Neutrophil (primary cell): ENCODE measurements around the gene LYSMD3.

Source experiments
- H3K27ac ChIP-seq: fragments of 200-600 bp; sonication (generic); 2 replicates; pipeline ENCODE4 v1.5.1; 2016; ENCODE audit warnings: mild to moderate bottlenecking, moderate library complexity
- H3K27me3 ChIP-seq: fragments of 200-600 bp; sonication (generic); 2 replicates; pipeline ENCODE4 v1.6.0; 2016; ENCODE audit warnings: mild to moderate bottlenecking
- H3K36me3 ChIP-seq: fragments of 200-600 bp; sonication (generic); 2 replicates; pipeline ENCODE4 v1.5.1; 2017
- H3K4me1 ChIP-seq, 2 experiments: fragments of 200-600 bp in 1 of 2; sonication (generic) in 1 of 2; 1 replicate in 1 of 2; 2 replicates in 1 of 2; pipeline versions ENCODE4 v1.5.1 to v1.6.1; 2013 to 2016; ENCODE audit warnings: low read depth in 1 of 2, low read length in 1 of 2, mild to moderate bottlenecking in 1 of 2, moderate library complexity in 1 of 2; ENCODE audit not compliant: control insufficient read depth in 1 of 2, insufficient read depth in 1 of 2
- H3K4me3 ChIP-seq, 2 experiments: fragments of 200-600 bp in 1 of 2; sonication (generic) in 1 of 2; 1 replicate in 1 of 2; 2 replicates in 1 of 2; pipeline ENCODE4 v1.5.1; 2013 to 2016; ENCODE audit warnings: low read depth in 1 of 2, low read length in 1 of 2, mild to moderate bottlenecking in 1 of 2, moderate library complexity in 1 of 2
- H3K9me3 ChIP-seq: fragments of 200-600 bp; sonication (generic); 2 replicates; pipeline ENCODE4 v1.5.1; 2016
- CTCF ChIP-seq: fragments of 200-600 bp; sonication (generic); IDR thresholded peaks from 2 replicates; pipeline ENCODE4 v1.5.1; 2016; ENCODE audit warnings: antibody characterized with exemption

LYSMD3 gene

GRCh38 chr5:90553711-90554110, 24.3 kb upstream of the LYSMD3 start:
- Histone ChIP-seq H3K4me3 (no peak overlapping the region), H3K27ac (no peak overlapping the region), H3K9me3 (no peaks in the 10 kb centered on the region), H3K27me3 (peaks cover 67% of the 10 kb centered on the region), H3K36me3 (no peaks in the 10 kb centered on the region), H3K4me1 (peaks cover 0 to 4% of the 10 kb centered on the region in 2 experiments)
- TF ChIP-seq CTCF = no peak

GRCh38 chr5:90551376-90551775, 22.0 kb upstream of the LYSMD3 start:
- Histone ChIP-seq H3K4me3 (no peak overlapping the region), H3K4me1 (no peaks in the 10 kb centered on the region), H3K36me3 (no peaks in the 10 kb centered on the region), H3K27ac (no peak overlapping the region), H3K9me3 (no peaks in the 10 kb centered on the region), H3K27me3 (peaks cover 44% of the 10 kb centered on the region)
- TF ChIP-seq CTCF = no peak

DNA sequence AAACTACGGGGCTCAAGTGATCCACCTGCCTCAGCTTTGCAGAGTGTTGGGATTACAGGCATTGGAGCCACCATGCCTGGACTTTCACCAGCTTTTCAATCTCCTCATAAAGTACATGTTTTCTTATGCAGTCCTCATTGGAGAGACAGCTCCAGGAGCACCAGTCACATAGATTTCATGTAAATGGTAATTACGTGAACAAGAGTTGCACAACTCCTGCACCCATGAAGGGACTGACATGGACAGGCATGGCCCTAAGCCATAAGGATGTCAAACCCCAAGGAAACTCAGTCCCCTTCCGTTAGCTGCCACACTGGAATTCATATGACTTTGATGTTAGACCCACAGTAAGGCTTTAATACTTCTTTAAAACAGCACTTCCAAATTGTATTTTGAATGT, 21.6 kb upstream of the LYSMD3 start:
- no peak for TF ChIP-seq CTCF
- Histone ChIP-seq H3K27ac (no peak overlapping the region), H3K9me3 (no peaks in the 10 kb centered on the region), H3K4me3 (no peak overlapping the region), H3K36me3 (no peaks in the 10 kb centered on the region), H3K27me3 (peaks cover 40% of the 10 kb centered on the region), H3K4me1 (no peaks in the 10 kb centered on the region)

DNA sequence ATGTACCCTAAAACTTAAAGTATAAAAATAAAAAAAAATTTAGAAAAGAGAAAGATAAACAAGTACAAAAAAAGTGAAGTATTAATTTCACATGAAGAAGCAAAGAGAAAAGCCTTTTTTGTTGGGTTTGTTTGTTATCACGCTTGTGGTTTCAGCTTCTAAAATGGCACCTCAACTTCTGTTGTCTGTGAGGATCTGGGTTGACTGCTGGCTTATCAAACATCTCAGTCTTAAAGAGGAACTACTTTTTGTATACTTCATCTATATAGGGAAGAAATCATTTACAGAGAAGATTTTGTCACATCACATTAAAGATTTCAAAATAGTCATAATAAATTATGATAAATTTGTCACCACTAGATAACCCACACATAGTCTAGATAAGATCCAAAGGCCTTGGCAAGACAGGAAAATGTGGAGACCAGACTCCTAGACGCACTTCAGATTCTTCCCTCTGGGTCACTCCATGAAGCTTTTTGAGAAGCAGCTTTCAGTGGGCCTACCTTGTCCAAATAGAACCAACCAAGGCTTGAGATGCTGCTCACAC, 20.4 kb upstream of the LYSMD3 start:
- H3K36me3 ChIP-seq = no peaks in the 10 kb centered on the region
- no peak for TF ChIP-seq CTCF

DNA sequence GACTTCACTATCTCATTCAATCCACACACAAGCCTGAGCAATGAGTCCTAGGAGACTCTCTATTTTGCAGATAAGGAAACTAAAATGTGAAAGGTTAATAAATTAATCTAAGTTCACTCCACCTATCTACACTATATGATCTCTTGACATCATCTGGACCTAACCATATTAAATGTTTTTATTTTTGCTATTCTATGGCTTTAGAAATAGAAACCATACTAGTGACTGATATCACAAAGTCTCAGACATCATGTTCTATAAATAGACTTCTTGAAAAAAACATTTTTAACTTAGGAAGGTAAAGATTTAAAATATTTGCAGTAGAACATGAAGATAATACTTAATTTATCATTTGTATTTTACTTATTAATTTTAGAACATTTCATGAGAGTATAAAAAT, 19.8 kb upstream of the LYSMD3 start:
- TF ChIP-seq CTCF = no peak
- Histone ChIP-seq H3K9me3 (no peaks in the 10 kb centered on the region), H3K27ac (no peak overlapping the region), H3K4me3 (no peak overlapping the region), H3K36me3 (no peaks in the 10 kb centered on the region), H3K4me1 (no peaks in the 10 kb centered on the region), H3K27me3 (peaks cover 23% of the 10 kb centered on the region)

More for the DNA sequence above, 20.4 kb upstream of the LYSMD3 start:
- H3K9me3 ChIP-seq = no peaks in the 10 kb centered on the region
- H3K27me3 ChIP-seq = peaks cover 28% of the 10 kb centered on the region
- no peak overlapping the region for H3K27ac ChIP-seq
- no peak overlapping the region for H3K4me3 ChIP-seq
- H3K4me1 ChIP-seq = no peaks in the 10 kb centered on the region
